Testis (tissue), 3 donors: Measurements from ENCODE around the gene EHHADH. TPM values are rescaled to one million over a fixed set of nuclear protein-coding genes. Genes with fewer than 3 reads are reported as not detected.

Experiments used
- DNase-seq: peaks from one replicate; pipeline ENCODE4 v3.0.0-alpha.2; 2019
- H3K27ac ChIP-seq, 2 donors: fragments of 200-600 bp; sonication (generic); one replicate each; pipeline ENCODE4 v1.5.1; 2019
- H3K27me3 ChIP-seq: fragments of 200-600 bp; sonication (generic); one replicate; pipeline ENCODE4 v1.5.1; 2019
- H3K36me3 ChIP-seq: fragments of 200-600 bp; sonication (generic); one replicate; pipeline ENCODE4 v1.5.1; 2017; ENCODE audit warnings: low read depth; ENCODE audit errors: missing control alignments
- H3K4me1 ChIP-seq: fragments of 200-600 bp; sonication (generic); one replicate; pipeline ENCODE4 v1.5.1; 2019
- H3K4me3 ChIP-seq, 2 donors: fragments of 200-600 bp; sonication (generic); one replicate each; pipeline ENCODE4 v1.5.1; 2017 to 2019
- H3K9me3 ChIP-seq: fragments of 200-600 bp; sonication (generic); one replicate; pipeline ENCODE4 v1.5.1; 2017
- POLR2A ChIP-seq: fragments of 450-650 bp; IDR thresholded peaks from one replicate; pipeline ENCODE4 v1.6.1; 2017; ENCODE audit warnings: antibody characterized with exemption, mild to moderate bottlenecking, moderate library complexity
- WGBS, 2 donors: methylation state at CpG; one replicate each; pipeline ENCODE4 v1.1.5; 2018; 5-methylcytosine and 5-hydroxymethylcytosine counted together
- intact Hi-C: fragments of 100-400 bp; cut with DNase I; formaldehyde crosslinking; loops from one replicate; pipeline ENCODE4 v1.15.1; 2023; ENCODE audit warnings: low total_unique reads
- polyA plus RNA-seq: library from polyadenylated mRNA; stranded (reverse); fragments of 350-450 nt; fragmentation: Illumina TruSeq; extraction: RNeasy Lipid Tissue Mini Kit (QIAGEN cat#74804); gene quantifications from one replicate; pipeline ENCODE4 v1.2.3, GENCODE V29; 2014; ENCODE audit warnings: low read depth, low replicate concordance; ENCODE audit not compliant: insufficient read depth
- total RNA-seq, 2 donors: library from RNA; depleted of rRNA; stranded (reverse); fragments of >200 nt; gene quantifications; one replicate each; pipeline ENCODE4 v1.2.3, GENCODE V29; 2016
- TF ChIP-seq, protein P1 (sequence below), 3 experiments: fragments of 450-650 bp in 2 of 3; fragments of 200-600 bp in 1 of 3; sonication (generic) in 1 of 3; IDR thresholded peaks; one replicate each; pipeline ENCODE4 v1.5.1; 2016 to 2019; ENCODE audit warnings: antibody characterized with exemption in 3 of 3, mild to moderate bottlenecking in 2 of 3, moderate library complexity in 1 of 3

Gene EHHADH
- total and polyA plus RNA-seq, 3 donors from 2014 or later = 5.2 to 7.5 (median 6.1) TPM

GRCh38 chr3:185199671-185200070 lies 54.2 kb downstream of the EHHADH start:
- Histone ChIP-seq H3K4me1 (no peaks in the 10 kb centered on the region), H3K9me3 (no peaks in the 10 kb centered on the region), H3K27me3 (no peaks in the 10 kb centered on the region), H3K4me3 (no peak overlapping the region), H3K36me3 (no peaks in the 10 kb centered on the region), H3K27ac (no peak overlapping the region)
- 87 to 95% methylated on average over 5 of the region's 5 CpGs for WGBS, 2 donors
- TF ChIP-seq, protein P1, sequence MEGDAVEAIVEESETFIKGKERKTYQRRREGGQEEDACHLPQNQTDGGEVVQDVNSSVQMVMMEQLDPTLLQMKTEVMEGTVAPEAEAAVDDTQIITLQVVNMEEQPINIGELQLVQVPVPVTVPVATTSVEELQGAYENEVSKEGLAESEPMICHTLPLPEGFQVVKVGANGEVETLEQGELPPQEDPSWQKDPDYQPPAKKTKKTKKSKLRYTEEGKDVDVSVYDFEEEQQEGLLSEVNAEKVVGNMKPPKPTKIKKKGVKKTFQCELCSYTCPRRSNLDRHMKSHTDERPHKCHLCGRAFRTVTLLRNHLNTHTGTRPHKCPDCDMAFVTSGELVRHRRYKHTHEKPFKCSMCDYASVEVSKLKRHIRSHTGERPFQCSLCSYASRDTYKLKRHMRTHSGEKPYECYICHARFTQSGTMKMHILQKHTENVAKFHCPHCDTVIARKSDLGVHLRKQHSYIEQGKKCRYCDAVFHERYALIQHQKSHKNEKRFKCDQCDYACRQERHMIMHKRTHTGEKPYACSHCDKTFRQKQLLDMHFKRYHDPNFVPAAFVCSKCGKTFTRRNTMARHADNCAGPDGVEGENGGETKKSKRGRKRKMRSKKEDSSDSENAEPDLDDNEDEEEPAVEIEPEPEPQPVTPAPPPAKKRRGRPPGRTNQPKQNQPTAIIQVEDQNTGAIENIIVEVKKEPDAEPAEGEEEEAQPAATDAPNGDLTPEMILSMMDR (IDR thresholded peaks at IDR 0.05) = no peak
- TF ChIP-seq POLR2A = no peak
- intact Hi-C loops = no loop called here
- no peak for DNase-seq

DNA sequence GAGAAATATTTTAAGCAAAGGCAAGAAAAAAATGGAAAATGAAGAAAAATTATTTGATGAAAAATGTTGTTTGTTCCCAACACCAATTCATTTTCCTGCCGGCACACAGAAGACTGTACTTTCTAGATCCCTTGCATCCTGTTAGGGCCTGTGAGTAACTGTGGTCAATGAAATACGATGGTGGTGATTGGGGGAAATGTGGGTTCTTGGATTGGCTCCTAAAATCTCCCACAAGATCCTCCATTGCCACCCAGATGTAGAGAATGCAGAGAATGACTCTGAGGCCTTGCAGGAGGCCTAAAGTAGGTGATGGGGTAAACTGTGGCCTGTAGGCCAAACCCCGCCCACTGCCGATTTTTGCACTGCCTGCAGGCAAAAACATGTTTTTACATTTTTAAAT lies 54.6 kb downstream of the EHHADH start:
- no peak overlapping the region for H3K4me3 ChIP-seq
- H3K27me3 ChIP-seq = no peaks in the 10 kb centered on the region
- intact Hi-C loops = no loop called here
- 88 to 94% methylated on average over 4 of the region's 4 CpGs for WGBS, 2 donors
- H3K27ac ChIP-seq = no peak overlapping the region
- no peaks in the 10 kb centered on the region for H3K4me1 ChIP-seq
- no peaks in the 10 kb centered on the region for H3K36me3 ChIP-seq
- no peak for DNase-seq
- no peaks in the 10 kb centered on the region for H3K9me3 ChIP-seq
- no peak for TF ChIP-seq POLR2A
- TF ChIP-seq, protein P1 (IDR thresholded peaks at IDR 0.05) = no peak

DNA sequence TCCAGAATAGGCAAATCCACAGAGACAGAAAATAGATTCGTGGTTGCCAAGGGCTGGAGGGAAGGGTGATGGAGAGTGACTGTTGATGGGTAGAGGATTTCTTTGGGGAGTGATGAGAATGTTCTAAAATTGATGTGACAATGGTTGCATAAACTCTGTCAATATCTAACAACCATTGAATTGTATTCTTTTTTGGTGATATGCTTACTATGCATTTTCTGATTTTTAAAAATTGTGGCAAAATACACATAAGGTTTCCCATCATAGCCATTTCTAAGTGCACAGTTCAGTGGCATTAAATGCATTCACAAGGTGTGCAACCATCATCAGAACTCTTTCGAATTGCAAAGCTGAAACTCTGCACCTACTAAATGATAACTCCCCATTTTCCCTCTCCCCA lies 56.8 kb downstream of the EHHADH start:
- WGBS, 2 donors = 83 to 91% methylated on average over 2 of the region's 2 CpGs
- no peak overlapping the region for H3K27ac ChIP-seq
- intact Hi-C loops = no loop called here
- DNase-seq = no peak
- TF ChIP-seq POLR2A = no peak
- TF ChIP-seq, protein P1 (IDR thresholded peaks at IDR 0.05) = no peak
- H3K4me1 ChIP-seq = no peaks in the 10 kb centered on the region
- no peaks in the 10 kb centered on the region for H3K36me3 ChIP-seq
- no peak overlapping the region for H3K4me3 ChIP-seq
- H3K27me3 ChIP-seq = no peaks in the 10 kb centered on the region
- no peaks in the 10 kb centered on the region for H3K9me3 ChIP-seq

GRCh38 chr3:185195652-185196051 lies 58.2 kb downstream of the EHHADH start:
- intact Hi-C loops = no loop called here
- no peak for DNase-seq
- H3K4me1 ChIP-seq = no peaks in the 10 kb centered on the region
- H3K9me3 ChIP-seq = no peaks in the 10 kb centered on the region
- WGBS, 2 donors = 90 to 96% methylated on average over 4 of the region's 4 CpGs
- H3K4me3 ChIP-seq = no peak overlapping the region
- TF ChIP-seq, protein P1 (IDR thresholded peaks at IDR 0.05) = no peak
- TF ChIP-seq POLR2A = no peak
- no peaks in the 10 kb centered on the region for H3K27me3 ChIP-seq
- no peak overlapping the region for H3K27ac ChIP-seq
- H3K36me3 ChIP-seq = no peaks in the 10 kb centered on the region

GRCh38 chr3:185188816-185189215 lies 65.0 kb downstream of the EHHADH start:
- no peaks in the 10 kb centered on the region for H3K9me3 ChIP-seq
- intact Hi-C loops = no loop called here
- DNase-seq = no peak

More at GRCh38 chr3:185188816-185189215, 65.0 kb downstream of the EHHADH start:
- no peaks in the 10 kb centered on the region for H3K36me3 ChIP-seq
- H3K27me3 ChIP-seq = no peaks in the 10 kb centered on the region
- no peak overlapping the region for H3K27ac ChIP-seq
- H3K4me3 ChIP-seq = no peak overlapping the region
- H3K4me1 ChIP-seq = no peaks in the 10 kb centered on the region
- TF ChIP-seq POLR2A = no peak
